ENCODE measurements around the gene LIME1. TPM values are rescaled to one million over a fixed set of nuclear protein-coding genes. Genes with fewer than 3 reads are reported as not detected.

Gene LIME1
- total and polyA plus RNA-seq, 9 of the 15 experiments (the other 6 are each of a cell fraction or from before 2014, with no cell fraction given), result 0.11 to 17.1 (median 2.8) TPM; not detected in 2

DNA sequence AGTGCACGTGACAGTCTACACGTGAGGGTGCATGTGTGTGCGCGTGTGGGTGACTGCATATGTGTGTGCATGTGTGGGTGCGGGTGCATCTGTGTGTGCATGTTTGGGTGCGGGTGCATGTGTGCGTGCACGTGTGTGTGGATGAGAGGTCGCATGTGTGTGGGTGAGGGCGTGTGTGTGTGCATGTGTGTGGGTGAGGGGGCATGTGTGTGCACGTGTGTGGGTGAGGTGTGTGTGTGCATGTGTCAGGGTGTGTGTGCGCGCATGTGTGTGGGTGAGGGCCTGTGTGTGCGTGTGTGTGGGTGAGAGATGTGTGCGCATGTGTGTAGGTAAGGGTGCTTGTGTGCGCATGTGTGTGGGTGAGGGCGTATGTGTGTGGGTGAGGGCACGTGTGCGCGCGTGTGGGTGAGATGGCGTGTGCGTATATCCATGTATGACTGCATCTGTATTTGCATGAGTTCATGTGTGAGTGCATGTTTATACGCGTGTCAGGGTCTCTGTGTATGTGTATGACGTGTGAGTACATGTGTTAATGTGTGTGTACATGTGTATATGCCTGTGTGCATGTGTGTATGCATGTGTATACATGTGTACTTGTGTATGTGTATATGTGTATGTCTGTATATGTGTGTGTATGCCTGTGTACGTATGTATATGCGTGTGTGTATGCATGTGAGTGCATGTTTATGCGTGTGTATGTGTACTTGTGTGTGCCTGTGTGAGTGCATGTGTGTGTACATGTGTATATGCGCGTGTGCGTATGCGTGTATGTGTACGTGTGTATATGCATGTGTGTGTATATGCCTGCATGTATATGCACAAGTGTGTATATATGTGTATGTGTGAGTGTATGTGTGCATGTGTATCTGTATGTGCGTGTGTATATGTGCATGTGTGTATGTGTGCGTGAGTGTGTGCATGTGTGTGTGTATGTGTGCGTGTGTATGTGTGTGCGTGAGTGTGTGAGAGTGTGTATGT, 4.1 kb upstream of the LIME1 start (continued):
- TF ChIP-seq PTTG1 (tag; IDR thresholded peaks at IDR 0.05; ENCODE audit: low read depth) (no peak), CBFA2T2 (conservative IDR thresholded peaks at IDR 0.05) (no peak), KDM1A (IDR thresholded peaks at IDR 0.05) (peak in 1 of 2 experiments; percentile 95; a peak in 2 of 4 replicates), SMC3 (conservative IDR thresholded peaks at IDR 0.05; ENCODE audit: insufficient read depth, low read depth, low read length) (no peak), ZNF431 (CRISPR knock-in tag; IDR thresholded peaks at IDR 0.05) (no peak), E2F3 (CRISPR knock-in tag; IDR thresholded peaks at IDR 0.05) (no peak), ZNF668 (CRISPR knock-in tag; IDR thresholded peaks at IDR 0.05) (no peak), HNRNPK (IDR thresholded peaks at IDR 0.05; ENCODE audit: low read depth, low read length, poor library complexity, severe bottlenecking) (no peak), RBFOX2 (IDR thresholded peaks at IDR 0.05; ENCODE audit: low read depth, low read length) (no peak), ZFPM2 (CRISPR knock-in tag; IDR thresholded peaks at IDR 0.05) (no peak), CTBP1 (IDR thresholded peaks at IDR 0.05; ENCODE audit: borderline replicate concordance) (no peak), CBX5 (IDR thresholded peaks at IDR 0.05; ENCODE audit: borderline replicate concordance, low read depth) (no peak), CSDE1 (IDR thresholded peaks at IDR 0.05) (no peak)
- TF ChIP-seq, protein P1, sequence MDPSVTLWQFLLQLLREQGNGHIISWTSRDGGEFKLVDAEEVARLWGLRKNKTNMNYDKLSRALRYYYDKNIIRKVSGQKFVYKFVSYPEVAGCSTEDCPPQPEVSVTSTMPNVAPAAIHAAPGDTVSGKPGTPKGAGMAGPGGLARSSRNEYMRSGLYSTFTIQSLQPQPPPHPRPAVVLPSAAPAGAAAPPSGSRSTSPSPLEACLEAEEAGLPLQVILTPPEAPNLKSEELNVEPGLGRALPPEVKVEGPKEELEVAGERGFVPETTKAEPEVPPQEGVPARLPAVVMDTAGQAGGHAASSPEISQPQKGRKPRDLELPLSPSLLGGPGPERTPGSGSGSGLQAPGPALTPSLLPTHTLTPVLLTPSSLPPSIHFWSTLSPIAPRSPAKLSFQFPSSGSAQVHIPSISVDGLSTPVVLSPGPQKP (CRISPR knock-in tag; IDR thresholded peaks at IDR 0.05), result no peak
- TF ChIP-seq, protein P2, sequence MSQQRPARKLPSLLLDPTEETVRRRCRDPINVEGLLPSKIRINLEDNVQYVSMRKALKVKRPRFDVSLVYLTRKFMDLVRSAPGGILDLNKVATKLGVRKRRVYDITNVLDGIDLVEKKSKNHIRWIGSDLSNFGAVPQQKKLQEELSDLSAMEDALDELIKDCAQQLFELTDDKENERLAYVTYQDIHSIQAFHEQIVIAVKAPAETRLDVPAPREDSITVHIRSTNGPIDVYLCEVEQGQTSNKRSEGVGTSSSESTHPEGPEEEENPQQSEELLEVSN (IDR thresholded peaks at IDR 0.05; ENCODE audit: borderline replicate concordance in 1 of 2, extremely low read depth in 1 of 2, insufficient read depth in 1 of 2, insufficient read length in 1 of 2, low read depth in 1 of 2, low read length in 1 of 2, poor library complexity in 1 of 2, severe bottlenecking in 1 of 2), result no peak
- TF ChIP-seq, protein P3, sequence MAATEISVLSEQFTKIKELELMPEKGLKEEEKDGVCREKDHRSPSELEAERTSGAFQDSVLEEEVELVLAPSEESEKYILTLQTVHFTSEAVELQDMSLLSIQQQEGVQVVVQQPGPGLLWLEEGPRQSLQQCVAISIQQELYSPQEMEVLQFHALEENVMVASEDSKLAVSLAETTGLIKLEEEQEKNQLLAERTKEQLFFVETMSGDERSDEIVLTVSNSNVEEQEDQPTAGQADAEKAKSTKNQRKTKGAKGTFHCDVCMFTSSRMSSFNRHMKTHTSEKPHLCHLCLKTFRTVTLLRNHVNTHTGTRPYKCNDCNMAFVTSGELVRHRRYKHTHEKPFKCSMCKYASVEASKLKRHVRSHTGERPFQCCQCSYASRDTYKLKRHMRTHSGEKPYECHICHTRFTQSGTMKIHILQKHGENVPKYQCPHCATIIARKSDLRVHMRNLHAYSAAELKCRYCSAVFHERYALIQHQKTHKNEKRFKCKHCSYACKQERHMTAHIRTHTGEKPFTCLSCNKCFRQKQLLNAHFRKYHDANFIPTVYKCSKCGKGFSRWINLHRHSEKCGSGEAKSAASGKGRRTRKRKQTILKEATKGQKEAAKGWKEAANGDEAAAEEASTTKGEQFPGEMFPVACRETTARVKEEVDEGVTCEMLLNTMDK (IDR thresholded peaks at IDR 0.05; ENCODE audit: borderline replicate concordance, insufficient read depth, low read depth, low read length, poor library complexity, severe bottlenecking), result no peak
- TF ChIP-seq, protein P4, sequence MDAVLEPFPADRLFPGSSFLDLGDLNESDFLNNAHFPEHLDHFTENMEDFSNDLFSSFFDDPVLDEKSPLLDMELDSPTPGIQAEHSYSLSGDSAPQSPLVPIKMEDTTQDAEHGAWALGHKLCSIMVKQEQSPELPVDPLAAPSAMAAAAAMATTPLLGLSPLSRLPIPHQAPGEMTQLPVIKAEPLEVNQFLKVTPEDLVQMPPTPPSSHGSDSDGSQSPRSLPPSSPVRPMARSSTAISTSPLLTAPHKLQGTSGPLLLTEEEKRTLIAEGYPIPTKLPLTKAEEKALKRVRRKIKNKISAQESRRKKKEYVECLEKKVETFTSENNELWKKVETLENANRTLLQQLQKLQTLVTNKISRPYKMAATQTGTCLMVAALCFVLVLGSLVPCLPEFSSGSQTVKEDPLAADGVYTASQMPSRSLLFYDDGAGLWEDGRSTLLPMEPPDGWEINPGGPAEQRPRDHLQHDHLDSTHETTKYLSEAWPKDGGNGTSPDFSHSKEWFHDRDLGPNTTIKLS (IDR thresholded peaks at IDR 0.05; ENCODE audit: borderline replicate concordance, low read depth), result no peak
- TF ChIP-seq, protein P5, sequence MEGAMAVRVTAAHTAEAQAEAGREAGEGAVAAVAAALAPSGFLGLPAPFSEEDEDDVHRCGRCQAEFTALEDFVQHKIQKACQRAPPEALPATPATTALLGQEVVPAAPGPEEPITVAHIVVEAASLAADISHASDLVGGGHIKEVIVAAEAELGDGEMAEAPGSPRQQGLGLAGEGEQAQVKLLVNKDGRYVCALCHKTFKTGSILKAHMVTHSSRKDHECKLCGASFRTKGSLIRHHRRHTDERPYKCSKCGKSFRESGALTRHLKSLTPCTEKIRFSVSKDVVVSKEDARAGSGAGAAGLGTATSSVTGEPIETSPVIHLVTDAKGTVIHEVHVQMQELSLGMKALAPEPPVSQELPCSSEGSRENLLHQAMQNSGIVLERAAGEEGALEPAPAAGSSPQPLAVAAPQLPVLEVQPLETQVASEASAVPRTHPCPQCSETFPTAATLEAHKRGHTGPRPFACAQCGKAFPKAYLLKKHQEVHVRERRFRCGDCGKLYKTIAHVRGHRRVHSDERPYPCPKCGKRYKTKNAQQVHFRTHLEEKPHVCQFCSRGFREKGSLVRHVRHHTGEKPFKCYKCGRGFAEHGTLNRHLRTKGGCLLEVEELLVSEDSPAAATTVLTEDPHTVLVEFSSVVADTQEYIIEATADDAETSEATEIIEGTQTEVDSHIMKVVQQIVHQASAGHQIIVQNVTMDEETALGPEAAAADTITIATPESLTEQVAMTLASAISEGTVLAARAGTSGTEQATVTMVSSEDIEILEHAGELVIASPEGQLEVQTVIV (CRISPR knock-in tag; IDR thresholded peaks at IDR 0.05; ENCODE audit: borderline replicate concordance), result no peak
